ENCODE results near the gene ORC3.
"Not testable (repeated sequence)": the region's sequence is repeated elsewhere in the genome, so short reads cannot be mapped to it uniquely, and the experiment has no call there.

DNA sequence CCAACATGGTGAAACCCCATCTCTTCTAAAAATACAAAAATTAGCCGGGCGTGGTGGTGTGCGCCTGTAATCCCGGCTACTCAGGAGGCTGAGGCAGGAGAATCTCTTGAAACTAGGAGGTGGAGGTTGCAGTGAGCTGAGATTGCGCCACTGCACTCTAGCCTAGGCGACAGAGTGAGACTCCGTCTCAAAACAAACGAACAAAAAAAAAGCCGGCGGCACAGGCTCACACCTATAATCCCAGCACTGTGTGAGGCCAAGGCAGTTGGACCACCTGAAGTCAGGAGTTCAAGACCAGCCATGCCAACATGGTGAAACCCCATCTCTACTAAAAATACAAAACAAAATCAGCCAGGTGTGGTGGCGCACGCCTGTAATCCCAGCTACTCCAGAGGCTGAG is 106.9 kb downstream of the ORC3 start:
- TF ChIP-seq, protein P1, sequence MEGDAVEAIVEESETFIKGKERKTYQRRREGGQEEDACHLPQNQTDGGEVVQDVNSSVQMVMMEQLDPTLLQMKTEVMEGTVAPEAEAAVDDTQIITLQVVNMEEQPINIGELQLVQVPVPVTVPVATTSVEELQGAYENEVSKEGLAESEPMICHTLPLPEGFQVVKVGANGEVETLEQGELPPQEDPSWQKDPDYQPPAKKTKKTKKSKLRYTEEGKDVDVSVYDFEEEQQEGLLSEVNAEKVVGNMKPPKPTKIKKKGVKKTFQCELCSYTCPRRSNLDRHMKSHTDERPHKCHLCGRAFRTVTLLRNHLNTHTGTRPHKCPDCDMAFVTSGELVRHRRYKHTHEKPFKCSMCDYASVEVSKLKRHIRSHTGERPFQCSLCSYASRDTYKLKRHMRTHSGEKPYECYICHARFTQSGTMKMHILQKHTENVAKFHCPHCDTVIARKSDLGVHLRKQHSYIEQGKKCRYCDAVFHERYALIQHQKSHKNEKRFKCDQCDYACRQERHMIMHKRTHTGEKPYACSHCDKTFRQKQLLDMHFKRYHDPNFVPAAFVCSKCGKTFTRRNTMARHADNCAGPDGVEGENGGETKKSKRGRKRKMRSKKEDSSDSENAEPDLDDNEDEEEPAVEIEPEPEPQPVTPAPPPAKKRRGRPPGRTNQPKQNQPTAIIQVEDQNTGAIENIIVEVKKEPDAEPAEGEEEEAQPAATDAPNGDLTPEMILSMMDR (conservative IDR thresholded peaks at IDR 0.05; ENCODE audit: low read depth, low read length): not testable (repeated sequence)
- TF ChIP-seq EZH2 (IDR thresholded peaks at IDR 0.05; ENCODE audit: borderline replicate concordance, low read depth, low read length, poor library complexity, severe bottlenecking): not testable (repeated sequence)
